GM21786 (cell line): ENCODE results near the gene EPB41L4A.

ENCODE experiments used
- ATAC-seq: cut with Tn5 transposase; IDR thresholded peaks from one replicate; pipeline ENCODE4 v1.9.1; 2021; ENCODE audit not compliant: unreplicated experiment

Gene EPB41L4A

GRCh38 chr5:112165897-112166737 is 253.0 kb downstream of the EPB41L4A start:
- no peak for ATAC-seq

- ATAC-seq, result no peak
Observed at GRCh38 chr5:112165399-112165798, 253.7 kb downstream of the EPB41L4A start.

GRCh38 chr5:112163435-112163834 is 255.6 kb downstream of the EPB41L4A start:
- ATAC-seq, result no peak

GRCh38 chr5:112161392-112161748 is 257.7 kb downstream of the EPB41L4A start:
- ATAC-seq, result no peak

GRCh38 chr5:112160652-112161391 is 258.3 kb downstream of the EPB41L4A start:
- peak; percentile 98 for ATAC-seq

- ATAC-seq, result no peak
Observed at GRCh38 chr5:112159435-112159834, 259.6 kb downstream of the EPB41L4A start.

- ATAC-seq, result no peak
Observed at GRCh38 chr5:112156211-112156610, 262.9 kb downstream of the EPB41L4A start.

GRCh38 chr5:112154940-112155686 is 264.0 kb downstream of the EPB41L4A start:
- ATAC-seq, result no peak

GRCh38 chr5:112149727-112150126 is 269.4 kb downstream of the EPB41L4A start:
- no peak for ATAC-seq

GRCh38 chr5:112146323-112147226 is 272.5 kb downstream of the EPB41L4A start:
- peak; percentile 72 for ATAC-seq

GRCh38 chr5:112143690-112144089 is 275.4 kb downstream of the EPB41L4A start:
- no peak for ATAC-seq

- ATAC-seq, result peak; percentile 37
Observed at GRCh38 chr5:112142769-112143270, 276.3 kb downstream of the EPB41L4A start.

GRCh38 chr5:112141582-112141981 is 277.5 kb downstream of the EPB41L4A start:
- ATAC-seq, result no peak

GRCh38 chr5:112138526-112138925 is 280.6 kb downstream of the EPB41L4A start:
- no peak for ATAC-seq

GRCh38 chr5:112136773-112137172 is 282.3 kb downstream of the EPB41L4A start:
- no peak for ATAC-seq

GRCh38 chr5:112127861-112128260 is 291.2 kb downstream of the EPB41L4A start:
- no peak for ATAC-seq

- ATAC-seq, result no peak
Observed at GRCh38 chr5:112126982-112127381, 292.1 kb downstream of the EPB41L4A start.

- ATAC-seq, result no peak
Observed at GRCh38 chr5:112125903-112126302, 293.2 kb downstream of the EPB41L4A start.

- no peak for ATAC-seq
Observed at GRCh38 chr5:112124788-112125187, 294.3 kb downstream of the EPB41L4A start.

- ATAC-seq, result no peak
Observed at GRCh38 chr5:112123086-112123485, 296.0 kb downstream of the EPB41L4A start.
